Measurements from ENCODE around the gene HMGB1. TPM values are rescaled to one million over a fixed set of nuclear protein-coding genes. Genes with fewer than 3 reads are reported as not detected.

The HMGB1 gene
- total and polyA plus RNA-seq, 2 of the 4 experiments (the other 2 are of a cell fraction) = 185 to 276 TPM

DNA sequence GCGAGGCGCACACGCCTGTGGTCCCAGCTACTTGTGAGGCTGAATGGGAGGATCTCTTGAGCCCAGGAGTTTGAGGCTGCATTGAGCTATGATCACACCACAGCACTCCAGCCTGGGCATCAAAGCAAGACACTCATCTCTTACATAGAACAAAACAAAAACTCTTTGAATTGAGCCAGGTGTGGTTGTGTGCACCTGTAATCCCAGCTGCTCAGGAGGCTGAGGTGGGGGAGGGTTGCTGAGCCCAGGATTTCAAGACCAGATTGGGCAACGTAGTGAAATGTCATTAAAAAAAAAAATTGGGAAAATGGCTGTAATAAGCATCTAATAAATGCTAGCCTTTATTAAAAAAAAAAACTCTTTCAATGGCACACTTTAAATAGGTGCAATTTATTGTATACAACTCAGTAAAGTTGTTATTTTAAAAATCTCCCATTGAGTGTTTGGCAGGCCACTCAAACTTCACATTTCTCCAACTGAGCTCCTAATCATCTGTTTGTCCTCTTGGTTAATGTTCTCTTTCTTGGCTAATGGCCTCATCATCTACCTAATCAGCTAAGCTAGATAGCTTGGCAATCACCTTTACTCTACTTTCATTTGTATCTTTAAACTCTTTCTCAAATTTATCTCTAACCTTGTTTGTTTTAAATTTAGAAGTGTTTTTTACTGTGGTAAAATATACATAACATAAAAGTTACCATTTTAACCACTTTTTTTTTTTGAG is 28.1 kb upstream of the HMGB1 start:
- DNase-seq (no peak), ATAC-seq (ENCODE audit: low read depth) (no peak)
- H4K20me1 ChIP-seq (ENCODE audit: insufficient read depth, low read length) = no peaks in the 10 kb centered on the region
- H4K91ac ChIP-seq (ENCODE audit: insufficient read depth, low read depth, low read length) = no peak overlapping the region
- no peak overlapping the region for H3K23ac ChIP-seq (ENCODE audit: low read depth, low read length)
- H2AFZ ChIP-seq (replicated peaks; ENCODE audit: low read length, poor library complexity) = no peak overlapping the region
- H2BK5ac ChIP-seq (ENCODE audit: low read depth, low read length, poor library complexity, severe bottlenecking) = no peak overlapping the region
- no peaks in the 10 kb centered on the region for H3K9me3 ChIP-seq (ENCODE audit: control insufficient read depth, insufficient read depth, low read length)
- no peak overlapping the region for H3K4ac ChIP-seq (ENCODE audit: low read depth, low read length)
- H2BK15ac ChIP-seq (ENCODE audit: low read depth, low read length) = no peak overlapping the region
- H3K36me3 ChIP-seq (ENCODE audit: control insufficient read depth, insufficient read depth, low read length) = no peaks in the 10 kb centered on the region
- POLR2A ChIA-PET (ENCODE audit: unreplicated experiment) = no interaction called here
- H3K9me1 ChIP-seq (ENCODE audit: insufficient read depth, low read length) = no peaks in the 10 kb centered on the region; the same call in 1 of the 2 replicates
- H3K79me1 ChIP-seq (ENCODE audit: low read depth in 1 of 2, low read length in 2 of 2) = no peaks in the 10 kb centered on the region
- no CpG with 5 or more reads among the region's 4 CpGs for WGBS, 2 experiments (ENCODE audit: extremely low coverage in 2 of 2, insufficient read length in 1 of 2)
- intact Hi-C loops (cut with micrococcal nuclease) = no loop called here
- no peak overlapping the region for H3K18ac ChIP-seq (ENCODE audit: low read depth, low read length)
- BruUV-seq (replicated peaks) = no TSS peak
- no peak overlapping the region for H3K56ac ChIP-seq (ENCODE audit: extremely low read depth, insufficient read depth, low read length)
- in situ Hi-C loops (cut with MboI; ENCODE audit: low sequenced_read_pairs) = no loop called here
- H3K9ac ChIP-seq (ENCODE audit: low read depth, low read length) = no peak overlapping the region
- H2BK20ac ChIP-seq (ENCODE audit: low read depth, low read length) = no peak overlapping the region
- no peak overlapping the region for H3K4me2 ChIP-seq (ENCODE audit: low read depth, low read length)
- no peak overlapping the region for H2BK120ac ChIP-seq (ENCODE audit: low read depth, low read length)
- no peak overlapping the region for H3K27ac ChIP-seq (ENCODE audit: insufficient read depth, low read length)
- no peaks in the 10 kb centered on the region for H3K4me1 ChIP-seq (ENCODE audit: control insufficient read depth, insufficient read depth, low read length)
- TF ChIP-seq SMC3 (IDR thresholded peaks at IDR 0.05; ENCODE audit: low read depth, low read length) (no peak), MXI1 (IDR thresholded peaks at IDR 0.05; ENCODE audit: borderline replicate concordance, low read depth, low read length) (no peak), MAZ (IDR thresholded peaks at IDR 0.05; ENCODE audit: borderline replicate concordance, low read depth, low read length) (no peak), RFX5 (IDR thresholded peaks at IDR 0.05; ENCODE audit: low read depth, low read length) (no peak), RAD21 (IDR thresholded peaks at IDR 0.05; ENCODE audit: low read length) (no peak), RCOR1 (IDR thresholded peaks at IDR 0.05; ENCODE audit: insufficient replicate concordance, low read length) (no peak), MAFK (IDR thresholded peaks at IDR 0.05; ENCODE audit: low read depth, low read length) (no peak)
- TF ChIP-seq, protein P1, sequence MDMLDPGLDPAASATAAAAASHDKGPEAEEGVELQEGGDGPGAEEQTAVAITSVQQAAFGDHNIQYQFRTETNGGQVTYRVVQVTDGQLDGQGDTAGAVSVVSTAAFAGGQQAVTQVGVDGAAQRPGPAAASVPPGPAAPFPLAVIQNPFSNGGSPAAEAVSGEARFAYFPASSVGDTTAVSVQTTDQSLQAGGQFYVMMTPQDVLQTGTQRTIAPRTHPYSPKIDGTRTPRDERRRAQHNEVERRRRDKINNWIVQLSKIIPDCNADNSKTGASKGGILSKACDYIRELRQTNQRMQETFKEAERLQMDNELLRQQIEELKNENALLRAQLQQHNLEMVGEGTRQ (IDR thresholded peaks at IDR 0.05; ENCODE audit: low read depth, low read length) = no peak
- no peak overlapping the region for H2AK9ac ChIP-seq (replicated peaks; ENCODE audit: low read depth, low read length, poor library complexity)
- no peak overlapping the region for H3K4me3 ChIP-seq (ENCODE audit: insufficient read depth, low read depth, low read length)
- H3K27me3 ChIP-seq (ENCODE audit: control insufficient read depth, insufficient read depth, low read length) = no peaks in the 10 kb centered on the region; the same call in 1 of the 2 replicates
- H4K8ac ChIP-seq (ENCODE audit: low read depth in 2 of 2, low read length in 2 of 2) = no peak overlapping the region
- H2AK5ac ChIP-seq (ENCODE audit: low read depth, low read length) = no peak overlapping the region
- H4K5ac ChIP-seq (ENCODE audit: low read depth, low read length) = no peak overlapping the region
- CTCF ChIA-PET = no interaction called here
- dilution Hi-C loops (cut with HindIII; ENCODE audit: low sequenced_read_pairs, unreplicated experiment) = no loop called here
- no peak overlapping the region for H3K14ac ChIP-seq (replicated peaks; ENCODE audit: low read depth, low read length)
